SKM-1 (cell line): ENCODE results near the gene KCNIP4.

Source experiments
- DNase-seq: peaks from one replicate; lab custom pipeline; 2025; ENCODE audit not compliant: unreplicated experiment; lab: John Stamatoyannopoulos, UW

Gene KCNIP4

DNA sequence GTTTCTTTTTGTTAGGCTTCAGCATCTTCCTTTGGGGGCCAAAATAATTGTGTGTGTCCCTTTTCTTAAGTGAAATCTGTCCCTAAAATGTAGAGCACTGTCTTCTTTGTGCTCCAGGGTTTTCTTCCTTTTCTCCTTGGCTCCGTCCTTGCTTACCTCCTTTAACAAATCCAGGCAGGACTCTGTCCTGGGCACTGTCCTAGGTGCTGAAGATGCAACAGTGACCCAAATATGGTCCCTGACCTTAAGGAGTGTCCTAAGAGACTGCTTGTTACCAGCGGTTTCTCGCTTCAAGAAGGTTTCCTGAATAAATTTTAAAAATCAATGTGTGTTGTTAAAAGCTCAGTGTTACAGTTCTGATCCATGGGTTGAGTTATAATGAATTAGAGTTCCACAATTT lies 471.8 kb downstream of the KCNIP4 start:
- DNase-seq = no peak

DNA sequence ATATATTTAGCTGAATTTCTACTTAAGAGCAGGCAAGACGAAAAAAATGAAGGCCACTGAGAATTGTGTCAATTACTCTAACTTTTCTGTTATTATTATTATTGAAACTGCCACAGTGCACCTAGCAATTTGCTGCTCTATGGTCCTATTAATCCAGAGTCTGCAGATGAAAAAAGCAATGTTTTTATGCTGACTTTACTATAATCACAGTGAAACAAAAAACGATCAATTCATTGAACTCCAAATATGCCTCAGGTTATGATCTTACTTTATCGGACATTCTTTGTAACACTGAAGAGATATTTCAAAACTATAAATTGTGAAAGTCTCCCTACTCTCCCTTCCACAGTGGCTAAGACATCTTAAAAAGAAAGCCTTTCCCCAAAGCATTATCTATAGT lies 474.4 kb downstream of the KCNIP4 start:
- no peak for DNase-seq

DNA sequence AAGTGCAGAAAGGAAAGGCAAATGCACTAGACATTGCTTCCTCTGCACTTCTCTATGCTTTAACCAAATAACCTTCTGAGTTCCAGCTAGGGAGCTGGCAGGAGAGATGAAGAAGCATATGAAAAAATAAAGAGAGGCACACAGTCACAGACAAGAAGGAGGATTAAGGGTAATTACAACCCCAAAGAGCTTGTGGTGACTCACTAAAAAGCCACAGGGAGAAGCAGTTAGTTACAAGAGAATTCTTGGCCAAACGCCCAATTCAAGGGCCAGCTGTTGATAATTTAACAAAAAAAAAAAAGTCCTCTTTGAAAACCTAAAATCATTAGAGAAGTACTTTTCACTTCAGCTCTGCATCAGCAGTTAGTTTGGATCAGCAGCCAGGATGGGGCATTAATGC lies 478.0 kb downstream of the KCNIP4 start:
- DNase-seq = no peak

DNA sequence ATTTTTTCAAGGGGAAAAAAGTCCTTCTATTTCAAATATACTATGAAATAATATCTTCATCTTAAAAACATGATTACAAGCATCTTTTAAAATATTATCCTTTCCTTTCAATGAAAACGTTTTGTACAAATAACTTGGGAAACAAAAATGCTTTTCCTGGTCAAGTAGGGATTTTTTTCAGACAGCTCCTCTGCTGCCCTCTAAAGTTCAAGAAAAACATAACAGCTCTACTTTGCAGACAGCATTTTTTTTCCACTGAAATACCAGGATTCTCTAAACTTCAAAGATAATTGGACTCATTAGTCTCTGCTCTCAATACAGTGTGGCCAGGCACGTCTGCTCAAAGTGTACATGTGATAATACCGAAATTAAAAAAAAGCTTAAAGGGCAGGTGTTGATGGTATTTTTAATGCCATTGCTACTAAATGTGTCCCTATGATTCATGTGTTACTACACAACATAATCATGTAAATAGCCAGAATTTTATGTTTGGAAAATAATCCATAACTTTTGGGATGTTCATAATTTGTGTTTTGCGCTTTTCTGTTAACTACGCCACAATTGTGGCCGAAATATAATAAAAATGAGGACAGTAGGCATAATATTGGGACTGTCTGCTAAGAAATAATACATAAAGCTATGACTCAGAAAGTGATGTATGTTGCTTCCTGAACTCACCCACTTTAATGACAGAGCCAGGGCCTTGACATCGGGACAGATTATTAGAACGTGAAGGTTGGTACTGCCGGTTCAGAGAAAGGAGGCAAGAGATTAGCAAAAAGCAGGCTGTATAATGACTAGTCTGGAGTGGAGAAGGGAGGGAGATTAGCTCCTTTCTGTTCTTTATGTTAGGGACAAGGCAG lies 478.9 kb downstream of the KCNIP4 start:
- no peak for DNase-seq

DNA sequence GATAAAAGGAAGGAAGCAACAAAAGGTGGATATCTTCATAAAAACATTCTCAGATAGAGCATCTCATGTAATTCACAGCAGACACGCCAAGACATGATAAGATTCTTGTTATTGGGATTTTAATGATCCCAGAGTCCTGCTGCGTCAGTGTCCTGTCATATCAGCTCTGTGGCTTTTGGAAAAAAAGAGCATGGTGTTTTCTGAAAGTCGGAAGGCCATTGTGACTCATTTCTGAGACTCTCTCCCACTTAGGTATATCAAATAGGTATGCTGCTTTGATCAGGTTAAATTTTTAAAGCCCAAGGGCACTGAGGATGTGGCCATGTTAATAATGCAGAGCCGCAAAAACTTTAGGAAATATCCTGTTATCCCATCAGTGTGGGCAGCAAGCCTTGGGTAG lies 481.0 kb downstream of the KCNIP4 start:
- no peak for DNase-seq

DNA sequence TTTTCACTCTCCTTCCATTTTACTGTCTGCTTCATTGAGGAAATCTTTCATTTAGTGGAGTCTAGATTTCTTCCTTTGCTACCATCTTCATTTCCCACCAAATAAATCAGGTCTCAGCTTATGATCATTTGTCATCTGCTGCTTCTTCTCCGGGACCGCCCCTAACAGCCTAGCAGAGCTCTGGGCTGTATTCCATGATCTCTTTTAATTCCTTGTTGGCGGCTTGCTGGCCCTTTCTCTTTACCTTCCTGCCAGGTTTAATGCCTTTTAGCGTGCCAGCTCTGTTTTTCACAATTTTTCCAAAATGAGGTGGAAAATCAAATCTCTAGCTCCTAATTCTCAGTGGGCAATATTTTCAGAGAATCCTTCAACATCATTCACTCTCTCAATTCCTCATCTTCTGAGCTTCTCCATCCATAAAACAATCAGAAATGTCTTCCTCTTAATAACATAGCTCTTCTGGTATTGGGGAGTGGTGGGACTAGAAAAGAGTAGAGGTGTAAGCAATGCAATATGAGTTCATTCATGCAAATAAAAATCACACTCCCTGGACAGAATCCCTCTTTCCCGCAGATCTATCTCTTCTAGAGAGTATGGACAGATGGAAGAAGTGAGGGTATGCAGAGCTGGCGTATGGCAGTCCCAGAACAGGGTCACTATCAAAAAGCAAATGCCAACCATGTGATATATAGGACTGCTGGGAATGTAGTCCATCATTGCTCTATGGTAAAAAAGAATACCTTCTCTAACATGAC lies 491.3 kb downstream of the KCNIP4 start:
- DNase-seq = no peak

DNA sequence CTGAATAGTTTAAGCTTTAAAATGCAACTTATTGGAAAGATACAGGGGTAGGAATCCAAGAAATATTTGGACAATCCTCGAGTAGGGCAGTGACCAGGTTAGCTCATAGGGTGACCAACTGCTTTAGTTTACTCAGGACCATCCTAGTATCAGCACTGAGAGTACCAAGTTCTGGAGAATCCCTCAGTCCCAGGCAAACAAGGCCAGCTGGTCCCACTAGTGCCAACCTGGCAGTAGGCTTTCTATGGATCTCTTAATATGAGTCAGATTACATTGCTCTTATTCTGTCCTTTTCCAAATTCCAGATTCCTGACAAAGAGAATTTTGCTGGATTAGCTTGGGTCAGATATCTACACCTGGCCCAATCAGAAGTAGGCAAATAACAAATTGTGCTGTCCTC lies 493.7 kb downstream of the KCNIP4 start:
- DNase-seq = no peak

DNA sequence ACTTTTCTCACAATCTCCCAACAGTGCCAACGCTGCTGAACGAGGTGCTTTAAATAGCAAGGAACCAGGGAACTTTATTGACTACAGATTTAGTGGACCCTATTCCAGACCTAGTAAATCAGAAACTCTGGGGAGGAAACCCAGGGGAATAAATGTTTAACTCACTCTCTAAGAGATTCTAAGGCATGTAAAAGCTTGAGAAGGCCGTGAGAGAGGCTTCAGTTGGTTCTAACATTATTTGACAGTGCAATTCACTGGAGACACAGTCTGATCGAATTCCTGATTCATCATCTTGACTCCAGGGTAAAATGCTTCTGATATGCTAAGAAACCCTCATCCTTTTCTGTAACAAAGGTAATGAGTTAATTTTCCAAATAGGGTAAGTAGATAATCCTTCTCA lies 494.4 kb downstream of the KCNIP4 start:
- DNase-seq = no peak

DNA sequence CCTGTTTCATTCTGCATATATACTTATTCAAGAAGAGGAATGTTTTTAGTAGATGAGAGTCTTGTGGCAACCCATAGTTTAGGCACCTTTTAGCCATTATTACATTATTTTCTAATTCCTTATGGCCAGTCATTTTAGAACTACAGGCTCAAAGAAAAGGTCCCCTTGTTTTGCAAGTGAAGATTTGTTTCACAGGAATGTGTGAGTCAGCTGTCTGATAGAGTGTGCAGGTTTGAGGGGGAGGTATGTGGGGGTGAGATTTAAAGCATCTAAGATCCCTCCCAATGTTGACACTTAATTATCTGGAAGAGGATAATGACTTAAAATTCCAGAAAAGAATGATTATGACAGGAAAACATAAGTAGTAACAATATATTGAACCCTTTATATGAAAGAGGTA lies 495.6 kb downstream of the KCNIP4 start:
- DNase-seq = no peak

DNA sequence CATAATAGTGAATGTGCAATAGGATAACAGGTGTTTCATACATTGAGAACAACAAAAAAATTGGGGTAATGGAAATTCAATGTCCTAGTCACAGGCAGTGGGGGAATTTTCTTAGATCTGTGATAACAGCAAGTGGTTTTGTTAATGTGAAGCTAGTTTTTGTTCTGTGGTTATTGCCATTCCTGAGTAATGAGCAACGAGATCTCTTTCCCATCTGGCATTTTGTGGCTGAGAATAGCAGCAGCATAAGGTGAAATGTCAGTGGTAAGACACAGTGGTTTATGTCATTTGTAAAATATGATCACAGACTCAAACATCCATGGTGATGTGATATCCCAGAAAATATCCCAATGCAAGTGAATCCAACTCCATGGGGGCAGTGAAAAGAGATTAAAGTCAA lies 497.5 kb downstream of the KCNIP4 start:
- DNase-seq = no peak

DNA sequence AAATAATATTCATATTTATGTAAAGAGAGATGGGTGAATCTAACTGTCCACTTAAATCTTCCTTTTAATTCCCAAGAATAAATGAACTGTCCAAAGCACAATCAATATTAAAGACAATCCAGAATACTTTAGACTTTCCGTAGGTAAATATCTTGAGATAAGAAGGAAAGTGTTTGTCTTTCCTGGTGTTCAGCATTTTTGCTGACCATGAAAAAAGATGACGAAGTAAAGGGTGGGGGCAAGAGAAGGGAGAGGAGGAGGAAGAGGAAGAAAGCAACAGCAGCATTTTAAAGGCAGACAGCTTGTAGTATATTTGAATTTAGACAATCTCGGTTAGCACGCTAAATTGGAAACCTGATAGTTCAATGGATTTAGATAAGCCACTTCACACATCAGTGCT lies 498.2 kb downstream of the KCNIP4 start:
- DNase-seq = no peak

DNA sequence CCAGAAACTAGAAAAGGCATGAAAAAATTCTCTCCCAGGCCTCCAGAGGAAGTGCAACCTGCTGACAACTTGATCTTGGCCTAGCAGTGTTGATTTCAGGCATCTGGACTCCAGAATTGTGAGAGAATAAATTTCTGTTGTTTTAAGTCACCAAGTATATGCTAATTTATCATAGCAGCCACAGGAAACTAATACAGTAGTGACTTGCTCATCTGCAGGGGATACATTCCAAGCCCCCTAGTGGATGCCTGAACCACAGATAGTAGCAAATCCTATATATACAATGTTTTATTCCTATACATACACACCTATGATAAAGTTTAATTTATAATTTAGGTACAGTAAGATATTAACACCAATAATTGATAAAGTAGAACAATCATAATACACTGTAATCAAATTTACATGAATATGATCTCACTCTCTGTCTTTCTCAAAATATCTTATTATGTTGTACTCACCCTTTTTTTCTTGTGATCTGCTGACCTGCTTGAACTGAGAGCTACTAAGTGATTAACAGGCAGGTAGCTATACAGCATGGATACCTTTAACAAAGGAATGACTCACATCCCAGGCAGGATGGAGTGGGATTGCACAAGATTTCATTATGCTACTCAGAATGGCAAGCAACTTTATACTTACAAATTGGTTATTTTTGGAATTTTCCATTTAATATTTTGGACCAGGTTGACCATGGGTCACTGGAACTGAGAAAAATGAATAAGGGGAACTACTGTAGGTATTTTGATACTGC lies 501.1 kb downstream of the KCNIP4 start:
- DNase-seq = no peak

DNA sequence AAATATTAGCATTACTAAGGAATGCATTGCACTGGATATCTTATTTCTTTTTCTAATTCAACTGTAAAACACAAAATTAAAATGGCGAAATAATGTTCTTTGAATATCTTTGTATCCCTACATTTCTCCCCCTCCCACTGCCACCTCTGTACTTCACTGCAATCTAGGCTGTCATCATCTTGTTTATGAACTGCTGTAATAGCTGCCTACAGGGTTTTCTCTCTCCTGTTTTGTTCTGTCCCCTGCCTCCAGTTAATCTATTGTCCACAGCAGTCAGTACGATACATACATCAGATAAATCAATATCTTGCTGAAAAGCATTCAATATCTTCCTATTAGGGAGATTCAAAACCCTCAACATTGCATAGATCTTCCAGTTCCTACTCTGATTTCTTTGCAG lies 528.4 kb downstream of the KCNIP4 start:
- DNase-seq = no peak

DNA sequence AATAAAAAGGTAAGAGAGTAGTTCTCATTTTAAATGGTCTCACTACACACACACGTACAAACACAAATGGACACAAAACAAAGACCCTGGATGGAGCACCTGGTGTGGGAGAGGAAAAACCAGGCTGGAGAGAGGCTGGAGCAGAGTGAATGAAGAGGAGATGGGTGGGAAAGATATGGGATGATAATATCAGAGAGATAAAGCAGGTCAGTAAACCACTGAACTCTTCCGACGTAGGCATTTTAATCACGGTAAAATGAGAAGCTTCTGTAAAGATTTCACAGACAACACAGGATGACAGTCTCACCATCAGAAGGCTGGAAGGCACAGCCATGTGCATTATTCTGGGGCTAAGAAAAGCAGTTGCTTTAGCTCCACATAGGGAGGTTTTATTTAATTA lies 532.8 kb downstream of the KCNIP4 start:
- no peak for DNase-seq

DNA sequence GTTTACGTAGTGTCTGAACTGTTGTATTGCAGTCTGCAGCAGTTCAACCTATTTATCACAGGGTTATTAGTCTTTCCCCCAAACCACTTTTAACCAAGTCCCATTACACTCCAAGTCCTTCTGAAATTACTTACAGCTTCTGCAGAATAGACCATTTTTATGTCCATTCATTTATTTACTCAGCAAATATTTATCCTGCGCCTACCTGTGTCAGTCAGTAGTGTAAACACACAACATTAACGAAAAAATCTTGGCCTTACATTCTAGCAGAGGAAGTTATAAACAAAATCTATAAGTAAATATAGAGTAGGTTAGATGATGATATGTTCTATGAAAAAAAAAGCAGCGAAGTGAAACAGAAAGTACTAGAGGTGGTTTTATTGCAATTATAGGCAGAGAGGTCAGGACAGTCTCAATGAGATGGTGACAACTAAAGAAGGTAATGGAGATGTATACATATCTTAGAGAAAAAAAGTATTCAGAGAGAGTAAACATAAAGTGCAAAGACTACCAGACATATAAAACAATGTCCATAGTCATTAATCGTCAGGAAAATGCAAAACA lies 534.7 kb downstream of the KCNIP4 start:
- DNase-seq = no peak

DNA sequence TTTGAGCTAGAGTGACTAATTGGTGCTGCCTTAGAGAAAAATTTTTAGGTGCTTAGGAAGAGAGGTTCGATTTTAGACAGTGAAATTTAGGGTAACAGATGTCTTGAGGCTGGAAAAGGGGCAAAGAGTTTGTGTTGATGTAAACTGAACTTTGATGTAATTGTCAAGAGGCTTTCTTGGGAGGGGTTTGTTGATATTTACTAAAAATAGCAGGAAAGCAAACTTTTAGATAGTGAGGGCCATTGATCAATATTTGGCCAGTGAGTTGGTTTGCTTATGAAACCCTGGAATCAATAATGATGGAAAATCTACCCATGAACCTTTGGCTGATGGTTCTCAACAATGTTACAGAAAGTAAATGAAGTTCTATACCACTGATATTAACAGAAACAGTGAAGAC lies 537.5 kb downstream of the KCNIP4 start:
- DNase-seq = no peak

DNA sequence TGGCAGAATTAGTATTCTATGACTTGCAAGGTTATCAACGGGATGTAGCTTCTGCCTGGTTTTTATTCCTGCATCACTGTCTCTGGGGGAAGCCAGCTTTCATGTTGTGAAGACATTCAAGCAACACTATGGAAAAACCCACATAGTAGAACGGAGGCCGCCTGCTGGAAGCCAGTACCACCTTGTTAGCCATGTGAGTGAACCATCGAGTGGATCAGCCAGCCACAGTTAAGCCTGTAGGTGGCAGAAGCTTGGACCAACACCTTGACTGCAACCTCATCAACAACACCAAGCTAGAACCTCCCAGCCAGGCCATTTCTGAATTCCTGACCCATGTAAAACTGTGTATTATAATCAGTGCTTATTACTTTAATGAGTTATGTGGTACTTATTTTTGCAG lies 538.2 kb downstream of the KCNIP4 start:
- DNase-seq = no peak

DNA sequence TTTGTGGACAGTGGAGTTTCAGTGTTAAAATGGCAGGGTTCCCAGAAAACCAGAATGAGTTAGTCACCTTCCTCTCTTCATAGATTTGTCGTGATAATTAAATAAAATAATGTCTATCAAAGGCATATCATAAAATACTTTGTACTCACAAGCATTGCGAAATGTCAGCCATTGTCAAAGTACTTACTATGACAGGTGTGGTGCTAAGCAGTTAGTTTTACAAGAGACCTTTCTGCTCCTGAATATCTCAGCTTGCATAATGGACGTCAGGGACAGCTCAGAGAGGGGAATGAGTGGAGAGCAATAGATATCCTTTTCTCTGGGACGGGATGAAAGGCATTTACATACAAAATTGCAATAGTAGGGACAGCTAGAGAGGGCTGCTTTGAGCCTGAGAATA lies 560.9 kb downstream of the KCNIP4 start:
- DNase-seq = no peak

DNA sequence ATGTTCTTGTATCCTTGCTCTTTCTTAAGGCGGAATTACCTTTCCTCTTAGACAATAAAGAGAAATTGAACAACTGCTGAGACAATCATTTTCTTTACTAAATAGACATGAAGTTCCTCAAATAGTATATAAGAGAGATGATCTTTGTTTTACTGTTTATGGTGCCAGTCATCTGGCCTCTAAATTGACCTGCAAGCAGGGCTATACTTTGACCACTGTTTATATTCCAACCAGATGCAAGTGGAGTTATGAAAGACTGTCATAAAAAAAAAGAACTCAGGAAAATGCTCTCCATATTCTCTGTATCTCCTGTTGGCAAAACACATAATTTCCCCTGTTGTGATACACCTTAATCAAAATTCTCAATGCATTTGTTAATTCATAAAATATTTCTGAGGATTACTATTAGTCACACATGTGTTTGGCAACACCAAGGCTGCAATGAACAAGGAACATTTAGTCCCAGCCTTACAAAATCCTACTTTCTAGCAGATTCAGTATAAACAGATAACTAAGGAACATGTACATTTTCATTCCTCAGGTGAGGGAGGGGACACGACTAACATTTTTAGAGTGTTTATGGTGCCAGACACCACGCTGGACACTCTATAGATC lies 562.3 kb downstream of the KCNIP4 start:
- no peak for DNase-seq

DNA sequence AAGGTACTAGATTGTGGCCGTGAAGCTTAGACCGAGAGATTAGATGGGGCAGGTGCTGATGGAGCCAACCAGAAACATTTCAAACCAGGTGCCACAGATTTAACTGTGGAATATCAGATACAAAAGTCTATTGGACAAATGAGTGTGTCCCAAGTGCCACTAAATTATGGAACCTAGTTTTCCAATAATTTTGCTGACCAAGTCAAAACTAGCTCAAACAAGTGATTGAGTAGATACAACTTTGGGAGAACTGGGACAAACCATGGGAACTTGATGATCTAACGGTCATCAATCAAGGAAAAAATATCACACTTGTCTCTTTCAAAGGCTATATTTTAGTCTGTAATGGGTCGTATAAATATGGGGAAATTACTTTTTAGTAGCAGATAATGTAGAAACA lies 562.9 kb downstream of the KCNIP4 start:
- no peak for DNase-seq

DNA sequence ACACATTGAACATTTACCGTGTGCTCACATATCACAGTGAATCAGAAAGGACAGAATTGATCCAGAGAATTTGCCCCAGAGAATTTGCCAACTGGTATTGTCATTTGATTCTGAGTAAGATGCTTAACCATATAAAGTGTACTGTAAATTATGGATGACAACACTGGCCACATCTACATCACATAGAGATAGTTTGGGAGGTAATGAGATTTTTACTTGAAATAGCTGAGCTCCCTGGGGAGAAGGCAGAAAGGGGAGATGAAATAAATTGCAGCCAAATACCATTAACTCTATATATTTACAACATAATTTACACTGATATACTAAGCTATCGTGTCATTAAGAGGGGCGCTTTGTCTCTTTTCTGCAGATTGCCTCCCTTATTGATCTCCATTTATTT lies 564.0 kb downstream of the KCNIP4 start:
- DNase-seq = no peak
